RWPE2 (cell line): ENCODE data around the gene CYP2A7.
"Not testable (repeated sequence)": the region's sequence is repeated elsewhere in the genome, so short reads cannot be mapped to it uniquely, and the experiment has no call there.

Experiments
- ATAC-seq: fragments of 200-7000 bp; cut with Tn5 transposase; 3 replicates; pipeline ENCODE4 v1.9.1; 2021; ENCODE audit warnings: low read depth
- DNase-seq: peaks from one replicate; pipeline ENCODE4 v3.0.0-alpha.2; 2020; ENCODE audit warnings: low spot score
- H3K27ac ChIP-seq: fragments of 450-650 bp; 2 replicates; pipeline ENCODE4 v1.5.1; 2017; ENCODE audit warnings: mild to moderate bottlenecking; ENCODE audit not compliant: poor library complexity, severe bottlenecking
- H3K27me3 ChIP-seq: fragments of 250-450 bp; sonication (Bioruptor Pico); 2 replicates; pipeline ENCODE4 v1.5.1; 2021; ENCODE audit warnings: mild to moderate bottlenecking, moderate library complexity; ENCODE audit not compliant: insufficient read depth, poor library complexity, severe bottlenecking
- H3K36me3 ChIP-seq: fragments of 250-450 bp; sonication (Bioruptor Pico); 2 replicates; pipeline ENCODE4 v1.5.1; 2020; ENCODE audit warnings: low read depth, mild to moderate bottlenecking, moderate library complexity
- H3K4me1 ChIP-seq: fragments of 250-450 bp; sonication (Bioruptor Pico); 2 replicates; pipeline ENCODE4 v1.5.1; 2021; ENCODE audit warnings: mild to moderate bottlenecking, moderate library complexity; ENCODE audit not compliant: insufficient read depth, poor library complexity, severe bottlenecking
- H3K4me3 ChIP-seq: fragments of 250-450 bp; sonication (Bioruptor Pico); 2 replicates; pipeline ENCODE4 v1.5.1; 2021; ENCODE audit warnings: mild to moderate bottlenecking, moderate library complexity; ENCODE audit not compliant: severe bottlenecking
- H3K9me3 ChIP-seq: fragments of 250-450 bp; sonication (Bioruptor Pico); 2 replicates; pipeline ENCODE4 v1.5.1; 2021; ENCODE audit warnings: mild to moderate bottlenecking, moderate library complexity; ENCODE audit not compliant: severe bottlenecking
- TF ChIP-seq, protein P1 (sequence below): fragments of 450-650 bp; IDR thresholded peaks from one replicate; pipeline ENCODE4 v1.5.1; 2017; ENCODE audit warnings: mild to moderate bottlenecking, moderate library complexity; ENCODE audit not compliant: poor library complexity, severe bottlenecking

Gene CYP2A7

DNA sequence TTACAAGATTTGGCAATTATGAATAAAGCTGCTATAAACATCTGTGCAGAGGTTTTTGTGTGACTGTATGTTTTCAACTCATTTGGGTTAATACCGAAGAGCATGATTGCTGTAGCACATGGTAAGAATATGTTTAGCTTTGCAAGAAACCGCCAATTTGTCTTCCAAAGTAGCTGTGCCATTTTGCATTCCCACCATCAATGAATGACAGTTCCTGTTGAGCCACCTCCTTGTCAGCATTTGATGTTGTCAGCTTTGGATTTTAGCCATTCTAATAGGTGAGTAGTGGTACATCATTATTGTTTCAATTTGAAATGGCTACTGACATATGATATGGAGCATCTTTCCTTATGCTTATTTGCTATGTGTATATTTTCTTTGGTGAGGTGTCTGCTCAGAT lies 8.2 kb downstream of the CYP2A7 start:
- not testable (repeated sequence) for H3K27me3 ChIP-seq, ATAC-seq, H3K9me3 ChIP-seq, H3K27ac ChIP-seq, H3K4me1 ChIP-seq, H3K4me3 ChIP-seq, H3K36me3 ChIP-seq, DNase-seq

GRCh38 chr19:40872209-40872608 lies 9.8 kb downstream of the CYP2A7 start:
- H3K27ac ChIP-seq = no peak overlapping the region
- DNase-seq (no peak), ATAC-seq (no peak)
- TF ChIP-seq, protein P1, sequence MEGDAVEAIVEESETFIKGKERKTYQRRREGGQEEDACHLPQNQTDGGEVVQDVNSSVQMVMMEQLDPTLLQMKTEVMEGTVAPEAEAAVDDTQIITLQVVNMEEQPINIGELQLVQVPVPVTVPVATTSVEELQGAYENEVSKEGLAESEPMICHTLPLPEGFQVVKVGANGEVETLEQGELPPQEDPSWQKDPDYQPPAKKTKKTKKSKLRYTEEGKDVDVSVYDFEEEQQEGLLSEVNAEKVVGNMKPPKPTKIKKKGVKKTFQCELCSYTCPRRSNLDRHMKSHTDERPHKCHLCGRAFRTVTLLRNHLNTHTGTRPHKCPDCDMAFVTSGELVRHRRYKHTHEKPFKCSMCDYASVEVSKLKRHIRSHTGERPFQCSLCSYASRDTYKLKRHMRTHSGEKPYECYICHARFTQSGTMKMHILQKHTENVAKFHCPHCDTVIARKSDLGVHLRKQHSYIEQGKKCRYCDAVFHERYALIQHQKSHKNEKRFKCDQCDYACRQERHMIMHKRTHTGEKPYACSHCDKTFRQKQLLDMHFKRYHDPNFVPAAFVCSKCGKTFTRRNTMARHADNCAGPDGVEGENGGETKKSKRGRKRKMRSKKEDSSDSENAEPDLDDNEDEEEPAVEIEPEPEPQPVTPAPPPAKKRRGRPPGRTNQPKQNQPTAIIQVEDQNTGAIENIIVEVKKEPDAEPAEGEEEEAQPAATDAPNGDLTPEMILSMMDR = no peak
- H3K4me1 ChIP-seq = no peaks in the 10 kb centered on the region
- H3K27me3 ChIP-seq = no peaks in the 10 kb centered on the region
- H3K4me3 ChIP-seq = no peak overlapping the region
- no peaks in the 10 kb centered on the region for H3K9me3 ChIP-seq
- H3K36me3 ChIP-seq = no peaks in the 10 kb centered on the region

DNA sequence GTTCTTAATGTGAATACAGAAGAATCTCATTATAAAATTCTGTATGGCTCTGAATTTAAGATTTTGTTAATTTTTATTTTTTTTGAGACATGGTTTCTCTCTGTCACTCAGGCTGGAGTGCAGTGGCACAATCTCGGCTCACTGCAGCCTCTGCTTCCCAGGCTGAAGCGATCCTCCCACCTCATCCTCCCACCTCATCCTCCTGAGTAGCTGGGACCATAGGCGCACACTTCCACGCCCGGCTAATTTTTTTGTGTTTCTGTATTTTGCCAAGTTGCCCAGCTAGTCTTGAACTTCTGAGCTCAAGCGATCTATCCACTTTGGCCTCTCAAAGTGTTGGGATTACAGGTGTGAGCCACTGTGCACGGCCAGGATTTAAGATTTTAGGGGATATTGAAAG lies 14.3 kb downstream of the CYP2A7 start:
- TF ChIP-seq, protein P1 = no peak
- H3K36me3 ChIP-seq = no peaks in the 10 kb centered on the region
- H3K27me3 ChIP-seq = no peaks in the 10 kb centered on the region
- no peaks in the 10 kb centered on the region for H3K4me1 ChIP-seq
- ATAC-seq (no peak), DNase-seq (no peak)
- H3K27ac ChIP-seq = no peak overlapping the region
- no peak overlapping the region for H3K4me3 ChIP-seq
- H3K9me3 ChIP-seq = no peaks in the 10 kb centered on the region

- ATAC-seq, H3K36me3 ChIP-seq, H3K27me3 ChIP-seq, H3K27ac ChIP-seq, H3K9me3 ChIP-seq, H3K4me3 ChIP-seq, H3K4me1 ChIP-seq, DNase-seq: not testable (repeated sequence)
Measured at GRCh38 chr19:40864739-40865496, 17.1 kb downstream of the CYP2A7 start.

GRCh38 chr19:40862785-40863184 lies 19.2 kb downstream of the CYP2A7 start:
- no peak for ATAC-seq

More at GRCh38 chr19:40862785-40863184, 19.2 kb downstream of the CYP2A7 start:
- no peak overlapping the region for H3K4me3 ChIP-seq
- TF ChIP-seq, protein P1 = no peak
- DNase-seq = no peak
- H3K27me3 ChIP-seq = no peaks in the 10 kb centered on the region
- H3K36me3 ChIP-seq = no peaks in the 10 kb centered on the region
- no peaks in the 10 kb centered on the region for H3K9me3 ChIP-seq
- H3K27ac ChIP-seq = no peak overlapping the region
- H3K4me1 ChIP-seq = no peaks in the 10 kb centered on the region
